Measurements from ENCODE around the gene SCRN1.

- TF ChIP-seq ASH2L (IDR thresholded peaks at IDR 0.05; ENCODE audit: insufficient read length, low read depth, low read length) (peak; percentile 21), CTCF (CRISPR knock-in tag; IDR thresholded peaks at IDR 0.05) (no peak), MAX (IDR thresholded peaks at IDR 0.05) (no peak), PCBP1 (IDR thresholded peaks at IDR 0.05; ENCODE audit: borderline replicate concordance, low read depth, low read length) (no peak), NFE2 (CRISPR knock-in tag; IDR thresholded peaks at IDR 0.05) (no peak), ATF5 (CRISPR knock-in tag; IDR thresholded peaks at IDR 0.05; ENCODE audit: low read depth) (no peak), ZKSCAN1 (IDR thresholded peaks at IDR 0.05; ENCODE audit: low read length) (no peak), ZZZ3 (CRISPR knock-in tag; IDR thresholded peaks at IDR 0.05; ENCODE audit: borderline replicate concordance) (no peak), ZNF274 (CRISPR knock-in tag; IDR thresholded peaks at IDR 0.05) (no peak), MAZ (IDR thresholded peaks at IDR 0.05; ENCODE audit: borderline replicate concordance, low read depth, low read length) (no peak), MAZ (CRISPR knock-in tag; IDR thresholded peaks at IDR 0.05; ENCODE audit: low read depth) (no peak; the same call in 1 of the 2 replicates)
These were observed 37.5 kb upstream of the SCRN1 start for GRCh38 chr7:30027065-30027456.

Data from HepG2 (cell line).